Natural killer cell (primary cell): Measurements from ENCODE around the gene GEMIN5. TPM values are rescaled to one million over a fixed set of nuclear protein-coding genes. Genes with fewer than 3 reads are reported as not detected.

ENCODE experiments used
- ATAC-seq, 3 donors: fragments of 150-1000 bp in 2 of 3; fragments of 200-7000 bp in 1 of 3; cut with Tn5 transposase; 1 replicate in 1 of 3; 2 replicates in 2 of 3; pipeline ENCODE4 v1.10.0; 2021; ENCODE audit warnings: mild to moderate bottlenecking in 2 of 3, moderate library complexity in 2 of 3
- DNase-seq, 2 donors: peaks; one replicate each; pipeline versions ENCODE4 v3.0.0 to v3.0.0-alpha.2; 2013 to 2021; ENCODE audit warnings: mixed read lengths in 1 of 2
- H3K27ac ChIP-seq: one replicate; pipeline ENCODE4 v1.5.1; 2013; ENCODE audit warnings: mild to moderate bottlenecking, low read length
- H3K27me3 ChIP-seq: one replicate; pipeline ENCODE4 v1.6.1; 2013; ENCODE audit warnings: low read length; ENCODE audit not compliant: control insufficient read depth, insufficient read depth
- H3K36me3 ChIP-seq: one replicate; pipeline ENCODE4 v1.6.1; 2013; ENCODE audit warnings: low read length; ENCODE audit not compliant: control insufficient read depth, insufficient read depth
- H3K4me1 ChIP-seq: one replicate; pipeline ENCODE4 v1.6.1; 2013; ENCODE audit warnings: low read length; ENCODE audit not compliant: control insufficient read depth, insufficient read depth
- H3K4me3 ChIP-seq: one replicate; pipeline ENCODE4 v1.5.1; 2013; ENCODE audit warnings: low read length
- H3K9me3 ChIP-seq: one replicate; pipeline ENCODE4 v1.6.1; 2013; ENCODE audit warnings: low read length; ENCODE audit not compliant: control insufficient read depth, insufficient read depth
- H3K27ac Mint-ChIP-seq, 2 donors: one replicate each; pipeline ENCODE4 v1.8.0; 2022; ENCODE audit warnings: mild to moderate bottlenecking in 2 of 2, mixed read lengths in 2 of 2, moderate library complexity in 1 of 2
- H3K27me3 Mint-ChIP-seq, 2 donors: one replicate each; pipeline ENCODE4 v1.8.0; 2022; ENCODE audit warnings: low read depth in 2 of 2, mixed read lengths in 2 of 2
- H3K36me3 Mint-ChIP-seq: one replicate; pipeline ENCODE4 v1.8.0; 2022; ENCODE audit warnings: mixed read lengths
- H3K4me1 Mint-ChIP-seq, 2 donors: one replicate each; pipeline ENCODE4 v1.8.0; 2022; ENCODE audit warnings: mixed read lengths in 2 of 2
- H3K4me3 Mint-ChIP-seq: one replicate; pipeline ENCODE4 v1.8.0; 2022; ENCODE audit warnings: mild to moderate bottlenecking, moderate library complexity, mixed read lengths
- H3K9me3 Mint-ChIP-seq, 2 donors: one replicate each; pipeline ENCODE4 v1.8.0; 2022; ENCODE audit warnings: mixed read lengths in 2 of 2
- WGBS: methylation state at CpG from one replicate; pipeline ENCODE4 v1.1.7; 2013; ENCODE audit warnings: missing lambda C conversion rate; ENCODE audit not compliant: insufficient coverage; 5-methylcytosine and 5-hydroxymethylcytosine counted together
- intact Hi-C: fragments of 100-400 bp; cut with micrococcal nuclease; formaldehyde crosslinking; loops from one replicate; pipeline ENCODE4 v1.14.2; 2022
- total RNA-seq, 4 donors: library from RNA; stranded (reverse); fragments of 120-200 nt in 1 of 4; gene quantifications; one replicate each; pipeline versions ENCODE4 v1.2.3 to v1.2.4, GENCODE V29; 2013 to 2022
- TF ChIP-seq, protein P1 (sequence below): fragments of 200-600 bp; IDR thresholded peaks from one replicate; pipeline ENCODE4 v1.8.0; 2022; ENCODE audit warnings: antibody characterized with exemption

GEMIN5 gene
- total RNA-seq, 3 donors from 2014 or later (not counting 1 experiment from before 2014, with no cell fraction given) = 6.3 to 12.7 (median 7.8) TPM

DNA sequence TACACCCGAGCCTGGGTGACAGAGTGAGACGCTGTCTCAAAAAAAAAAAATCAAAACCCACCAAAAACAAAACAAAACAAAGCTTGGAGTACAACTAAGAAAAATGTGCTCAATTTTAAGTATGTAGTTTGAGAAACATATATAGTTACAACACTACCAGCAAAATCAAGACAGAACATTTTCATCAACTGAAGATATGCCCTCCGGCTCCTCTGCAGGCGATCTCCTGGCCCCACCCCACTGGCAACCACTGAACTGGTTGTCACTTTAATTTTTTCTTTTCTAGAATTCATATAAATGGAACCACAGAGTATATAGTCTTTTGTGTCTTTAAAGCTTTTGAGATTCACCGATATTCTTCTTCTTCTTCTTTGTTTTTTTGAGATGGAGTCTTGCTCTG, 44.6 kb downstream of the GEMIN5 start:
- H3K4me1 ChIP-seq = no peaks in the 10 kb centered on the region
- no peak for ATAC-seq
- Mint-ChIP-seq H3K4me3 (no peak overlapping the region), H3K4me1 (no peaks in the 10 kb centered on the region), H3K27me3 (no peaks in the 10 kb centered on the region), H3K27ac (no peak overlapping the region), H3K36me3 (peaks cover 25% of the 10 kb centered on the region), H3K9me3 (no peaks in the 10 kb centered on the region)
- WGBS = 96% methylated on average over 3 of the region's 5 CpGs
- H3K27me3 ChIP-seq = no peaks in the 10 kb centered on the region
- TF ChIP-seq, protein P1, sequence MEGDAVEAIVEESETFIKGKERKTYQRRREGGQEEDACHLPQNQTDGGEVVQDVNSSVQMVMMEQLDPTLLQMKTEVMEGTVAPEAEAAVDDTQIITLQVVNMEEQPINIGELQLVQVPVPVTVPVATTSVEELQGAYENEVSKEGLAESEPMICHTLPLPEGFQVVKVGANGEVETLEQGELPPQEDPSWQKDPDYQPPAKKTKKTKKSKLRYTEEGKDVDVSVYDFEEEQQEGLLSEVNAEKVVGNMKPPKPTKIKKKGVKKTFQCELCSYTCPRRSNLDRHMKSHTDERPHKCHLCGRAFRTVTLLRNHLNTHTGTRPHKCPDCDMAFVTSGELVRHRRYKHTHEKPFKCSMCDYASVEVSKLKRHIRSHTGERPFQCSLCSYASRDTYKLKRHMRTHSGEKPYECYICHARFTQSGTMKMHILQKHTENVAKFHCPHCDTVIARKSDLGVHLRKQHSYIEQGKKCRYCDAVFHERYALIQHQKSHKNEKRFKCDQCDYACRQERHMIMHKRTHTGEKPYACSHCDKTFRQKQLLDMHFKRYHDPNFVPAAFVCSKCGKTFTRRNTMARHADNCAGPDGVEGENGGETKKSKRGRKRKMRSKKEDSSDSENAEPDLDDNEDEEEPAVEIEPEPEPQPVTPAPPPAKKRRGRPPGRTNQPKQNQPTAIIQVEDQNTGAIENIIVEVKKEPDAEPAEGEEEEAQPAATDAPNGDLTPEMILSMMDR = no peak
- peaks cover 60% of the 10 kb centered on the region for H3K36me3 ChIP-seq
- no peaks in the 10 kb centered on the region for H3K9me3 ChIP-seq
- no peak overlapping the region for H3K27ac ChIP-seq
- DNase-seq = no peak
- no peak overlapping the region for H3K4me3 ChIP-seq
- intact Hi-C loops = no loop called here

DNA sequence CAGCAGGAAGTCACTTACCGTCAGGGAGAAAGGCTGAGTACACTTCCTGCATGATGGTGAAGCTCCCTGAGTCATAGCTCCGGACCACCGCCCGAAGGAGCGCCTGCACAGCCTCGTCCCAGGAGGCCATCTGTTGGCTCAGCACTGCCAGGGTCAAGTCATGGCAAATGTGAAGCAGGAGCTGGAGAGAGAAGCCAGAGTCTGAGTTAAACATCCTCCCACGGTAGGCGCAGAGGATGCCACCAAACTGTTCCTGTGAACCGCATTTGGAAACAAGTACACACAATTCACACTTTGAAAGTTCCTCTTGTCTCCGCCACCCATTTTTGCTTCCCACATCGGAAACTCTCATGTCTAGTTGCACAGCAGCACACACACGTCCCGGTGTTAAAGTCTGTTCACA, 45.6 kb downstream of the GEMIN5 start:
- H3K36me3 Mint-ChIP-seq = peaks cover 35% of the 10 kb centered on the region
- H3K27me3 Mint-ChIP-seq = no peaks in the 10 kb centered on the region
- no peaks in the 10 kb centered on the region for H3K9me3 ChIP-seq
- DNase-seq = no peak
- no peak overlapping the region for H3K27ac ChIP-seq
- H3K4me1 Mint-ChIP-seq = no peaks in the 10 kb centered on the region
- no peaks in the 10 kb centered on the region for H3K27me3 ChIP-seq
- no peaks in the 10 kb centered on the region for H3K4me1 ChIP-seq
- no peak overlapping the region for H3K4me3 Mint-ChIP-seq
- H3K4me3 ChIP-seq = no peak overlapping the region
- no peak for ATAC-seq
- no peaks in the 10 kb centered on the region for H3K9me3 Mint-ChIP-seq
- H3K27ac Mint-ChIP-seq = no peak overlapping the region
- TF ChIP-seq, protein P1 = no peak
- intact Hi-C loops = no loop called here
- H3K36me3 ChIP-seq = peaks cover 63% of the 10 kb centered on the region
- WGBS = 88% methylated on average over 13 of the region's 13 CpGs

DNA sequence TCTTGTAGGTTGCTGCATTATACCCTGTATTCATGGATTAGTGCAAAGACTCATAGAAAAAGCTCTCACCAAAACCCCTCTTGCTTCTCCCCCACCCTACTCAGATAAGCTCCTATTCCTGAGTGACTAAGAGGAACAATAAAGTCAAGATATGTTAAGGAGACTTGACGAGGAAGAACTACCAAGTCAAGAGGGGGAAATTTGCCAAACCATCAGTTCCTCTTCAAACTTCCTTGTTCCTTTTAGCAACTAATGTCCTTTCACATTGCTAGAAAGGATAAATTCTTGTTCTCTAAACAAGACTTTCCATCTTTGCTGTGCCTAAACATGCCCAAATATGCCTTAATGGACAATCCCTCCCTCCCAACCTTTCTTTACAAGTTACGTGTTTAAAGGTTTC, 52.6 kb downstream of the GEMIN5 start:
- ATAC-seq = no peak
- WGBS = 100% methylated on average over 2 of the region's 2 CpGs
- DNase-seq = no peak
- peaks cover 0 to 5% of the 10 kb centered on the region in 2 donors for H3K9me3 Mint-ChIP-seq
- H3K9me3 ChIP-seq = peaks cover 9% of the 10 kb centered on the region
- peaks cover 40% of the 10 kb centered on the region for H3K36me3 ChIP-seq
- no peaks in the 10 kb centered on the region for H3K4me1 Mint-ChIP-seq
- H3K27me3 Mint-ChIP-seq = no peaks in the 10 kb centered on the region
- H3K36me3 Mint-ChIP-seq = peaks cover 60% of the 10 kb centered on the region
- no peak overlapping the region for H3K27ac ChIP-seq
- H3K4me3 ChIP-seq = no peak overlapping the region
- no peak overlapping the region for H3K27ac Mint-ChIP-seq
- TF ChIP-seq, protein P1 = no peak
- H3K4me1 ChIP-seq = no peaks in the 10 kb centered on the region
- intact Hi-C loops = no loop called here
- H3K4me3 Mint-ChIP-seq = no peak overlapping the region
- no peaks in the 10 kb centered on the region for H3K27me3 ChIP-seq

DNA sequence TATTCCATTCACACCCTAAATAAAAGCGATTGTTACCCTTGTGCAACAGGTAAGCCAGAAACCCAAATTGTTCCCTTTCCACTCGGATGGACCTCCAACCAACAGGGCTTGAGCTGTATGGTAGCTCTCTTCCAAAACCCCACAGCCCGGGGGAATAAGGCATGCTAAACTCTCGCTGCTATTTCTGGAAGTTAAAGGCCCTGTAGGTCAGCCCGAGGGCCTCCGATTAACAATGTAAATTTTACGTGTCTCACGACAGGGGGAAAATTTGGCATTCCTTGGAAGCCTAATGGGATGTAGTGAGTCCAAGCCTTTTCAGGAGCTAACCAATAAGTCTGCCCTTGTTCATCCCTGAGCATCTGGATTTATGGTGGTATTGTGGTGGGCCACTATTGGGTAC, 53.6 kb downstream of the GEMIN5 start:
- WGBS = 99% methylated on average over 8 of the region's 8 CpGs
- intact Hi-C loops = no loop called here
- Mint-ChIP-seq H3K4me1 (no peaks in the 10 kb centered on the region), H3K27ac (no peak overlapping the region), H3K27me3 (no peaks in the 10 kb centered on the region), H3K9me3 (peaks cover 0 to 5% of the 10 kb centered on the region in 2 donors), H3K4me3 (no peak overlapping the region), H3K36me3 (peaks cover 61% of the 10 kb centered on the region)
- Histone ChIP-seq H3K4me3 (no peak overlapping the region), H3K27me3 (no peaks in the 10 kb centered on the region), H3K9me3 (peaks cover 9% of the 10 kb centered on the region), H3K4me1 (no peaks in the 10 kb centered on the region), H3K36me3 (peaks cover 31% of the 10 kb centered on the region), H3K27ac (no peak overlapping the region)
- TF ChIP-seq, protein P1 = no peak
- ATAC-seq (no peak), DNase-seq (no peak)
